ENCODE results near the gene YPEL5. TPM values are rescaled to one million over a fixed set of nuclear protein-coding genes. Genes with fewer than 3 reads are reported as not detected.
"Not testable (repeated sequence)": the region's sequence is repeated elsewhere in the genome, so short reads cannot be mapped to it uniquely, and the experiment has no call there.

YPEL5 gene
- total RNA-seq (2014; rRNA removed; shearing (Covaris generic)) = 37.9 and 38.9 TPM in 2 replicates
- 52.1 and 66.4 TPM in 2 replicates for total RNA-seq (2022)
- Bru-seq, nascent RNA = percentile 93 among the genes with signal in this experiment
- percentile 70 among the genes with signal in this experiment for BruChase-seq, experiment 1, labeled RNA remaining after a 6-hour chase
- percentile 94 among the genes with signal in this experiment for BruChase-seq, experiment 2, labeled RNA remaining after a 2-hour chase
- long read RNA-seq, transcript YPEL5-202 (4 exons, 2,499 nt) = minor isoform, 23 of 149 reads
- long read RNA-seq, transcript YPEL5-204 (4 exons, 2,197 nt) = minor isoform, 5 of 149 reads
- long read RNA-seq, transcript YPEL5-201 (3 exons, 2,182 nt) = major isoform, 90 of 149 reads
- long read RNA-seq, partial matches to known transcripts = 0 of 149 reads
- long read RNA-seq, other reads (novel, unspliced or antisense) = 24 of 149 reads

DNA sequence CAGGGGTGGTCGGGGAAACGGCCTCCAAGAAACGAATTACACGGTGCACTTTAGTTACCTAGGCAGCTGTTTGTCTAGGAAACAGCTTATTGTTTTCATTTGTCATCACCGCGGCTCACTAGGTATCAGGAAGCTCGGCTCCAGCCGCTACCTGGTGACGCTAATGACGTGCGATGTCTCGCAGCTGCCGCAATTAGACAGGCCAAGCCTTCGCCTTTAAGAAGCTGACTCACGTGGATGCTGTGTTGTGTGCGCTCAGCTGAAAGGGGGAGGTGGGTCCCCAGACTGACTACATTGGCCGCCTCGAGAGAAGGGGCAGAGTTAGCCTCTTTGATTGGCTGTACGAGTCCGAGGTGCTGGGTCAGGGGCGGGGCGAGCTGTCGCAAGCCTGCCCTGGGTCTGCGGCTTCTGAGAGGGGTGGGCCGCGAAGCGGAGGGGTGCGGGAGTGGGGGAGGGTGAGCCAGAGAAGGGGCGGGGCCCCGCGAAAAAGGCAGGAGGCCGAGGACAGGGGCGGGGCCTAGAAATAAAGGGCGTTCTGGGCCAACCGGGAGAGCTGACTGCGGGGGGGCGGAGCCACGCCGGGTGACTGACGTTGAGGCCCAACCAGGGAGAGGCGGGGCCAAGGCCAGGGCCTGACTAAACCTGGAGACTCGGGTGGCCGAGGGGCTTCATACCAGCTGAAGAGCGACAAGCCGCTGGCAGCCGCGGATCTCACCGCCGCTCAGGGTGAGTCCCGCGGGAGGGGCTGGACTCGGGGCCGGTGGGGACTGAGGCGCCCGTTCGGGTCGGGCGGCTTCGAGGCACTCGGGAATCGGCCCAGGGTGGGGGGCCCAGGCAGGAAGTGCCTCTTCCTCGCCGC, at the start of gene YPEL5:
Gene YPEL5 (plus strand): TSS at position 671 of the 859 bp plus-strand sequence. CDS start 9,645 bp downstream, outside the sequence.
- TF ChIP-seq, protein P1, sequence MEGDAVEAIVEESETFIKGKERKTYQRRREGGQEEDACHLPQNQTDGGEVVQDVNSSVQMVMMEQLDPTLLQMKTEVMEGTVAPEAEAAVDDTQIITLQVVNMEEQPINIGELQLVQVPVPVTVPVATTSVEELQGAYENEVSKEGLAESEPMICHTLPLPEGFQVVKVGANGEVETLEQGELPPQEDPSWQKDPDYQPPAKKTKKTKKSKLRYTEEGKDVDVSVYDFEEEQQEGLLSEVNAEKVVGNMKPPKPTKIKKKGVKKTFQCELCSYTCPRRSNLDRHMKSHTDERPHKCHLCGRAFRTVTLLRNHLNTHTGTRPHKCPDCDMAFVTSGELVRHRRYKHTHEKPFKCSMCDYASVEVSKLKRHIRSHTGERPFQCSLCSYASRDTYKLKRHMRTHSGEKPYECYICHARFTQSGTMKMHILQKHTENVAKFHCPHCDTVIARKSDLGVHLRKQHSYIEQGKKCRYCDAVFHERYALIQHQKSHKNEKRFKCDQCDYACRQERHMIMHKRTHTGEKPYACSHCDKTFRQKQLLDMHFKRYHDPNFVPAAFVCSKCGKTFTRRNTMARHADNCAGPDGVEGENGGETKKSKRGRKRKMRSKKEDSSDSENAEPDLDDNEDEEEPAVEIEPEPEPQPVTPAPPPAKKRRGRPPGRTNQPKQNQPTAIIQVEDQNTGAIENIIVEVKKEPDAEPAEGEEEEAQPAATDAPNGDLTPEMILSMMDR (conservative IDR thresholded peaks at IDR 0.05; ENCODE audit: low read length) = no peak
- TF ChIP-seq EZH2phosphoT487 (IDR thresholded peaks at IDR 0.05; ENCODE audit: borderline replicate concordance, low read depth, low read length) = no peak
- H3K27ac ChIP-seq (ENCODE audit: low read depth, low read length, poor library complexity, severe bottlenecking) = peak within 1 kb of the TSS; percentile 92
- ChIA-PET CTCF (ENCODE audit: unreplicated experiment) (interaction anchor here (1.1 kb wide), 1 partner anchor 547 kb away, joined by 3 read pairs; no protein-coding TSS in a partner anchor), POLR2A (interaction anchor here (0.6 to 2.2 kb wide), 11 partner anchors 9 to 1109 kb away, joined by 3 to 11 read pairs (median 5); no protein-coding TSS in a partner anchor)
- peaks cover 46% of the 10 kb centered on the region for H3K4me1 ChIP-seq (ENCODE audit: insufficient read depth, low read length, poor library complexity, severe bottlenecking)
- H3K36me3 ChIP-seq (ENCODE audit: insufficient read depth, low read length) = peaks cover 4% of the 10 kb centered on the region
- DNase-seq (ENCODE audit: low spot score) = peak; percentile 99
- peak within 1 kb of the TSS; percentile 99 for H3K4me2 ChIP-seq (ENCODE audit: low read length)
- peaks cover 31% of the 10 kb centered on the region; the same call in 1 of the 2 replicates for H3K79me2 ChIP-seq (ENCODE audit: insufficient read depth, low read depth, low read length)
- H3K9me3 ChIP-seq (ENCODE audit: low read length) = no peaks in the 10 kb centered on the region
- peak within 1 kb of the TSS; percentile 72 for H3K4me3 ChIP-seq (ENCODE audit: low read depth, low read length, poor library complexity, severe bottlenecking)
- H2AFZ ChIP-seq (ENCODE audit: low read length) = peak within 1 kb of the TSS; percentile 82
- intact Hi-C loops (cut with micrococcal nuclease; ENCODE audit: unreplicated experiment) = loop anchor here (5.0 kb wide), 2 partner anchors 191 to 1111 kb away; no protein-coding TSS in a partner anchor
- BruUV-seq (replicated peaks) = no TSS peak
- H4K20me1 ChIP-seq (ENCODE audit: insufficient read depth, low read length) = no peaks in the 10 kb centered on the region; the same call in 1 of the 2 replicates
- no peaks in the 10 kb centered on the region for H3K9me2 ChIP-seq (ENCODE audit: insufficient read depth, low read length)

DNA sequence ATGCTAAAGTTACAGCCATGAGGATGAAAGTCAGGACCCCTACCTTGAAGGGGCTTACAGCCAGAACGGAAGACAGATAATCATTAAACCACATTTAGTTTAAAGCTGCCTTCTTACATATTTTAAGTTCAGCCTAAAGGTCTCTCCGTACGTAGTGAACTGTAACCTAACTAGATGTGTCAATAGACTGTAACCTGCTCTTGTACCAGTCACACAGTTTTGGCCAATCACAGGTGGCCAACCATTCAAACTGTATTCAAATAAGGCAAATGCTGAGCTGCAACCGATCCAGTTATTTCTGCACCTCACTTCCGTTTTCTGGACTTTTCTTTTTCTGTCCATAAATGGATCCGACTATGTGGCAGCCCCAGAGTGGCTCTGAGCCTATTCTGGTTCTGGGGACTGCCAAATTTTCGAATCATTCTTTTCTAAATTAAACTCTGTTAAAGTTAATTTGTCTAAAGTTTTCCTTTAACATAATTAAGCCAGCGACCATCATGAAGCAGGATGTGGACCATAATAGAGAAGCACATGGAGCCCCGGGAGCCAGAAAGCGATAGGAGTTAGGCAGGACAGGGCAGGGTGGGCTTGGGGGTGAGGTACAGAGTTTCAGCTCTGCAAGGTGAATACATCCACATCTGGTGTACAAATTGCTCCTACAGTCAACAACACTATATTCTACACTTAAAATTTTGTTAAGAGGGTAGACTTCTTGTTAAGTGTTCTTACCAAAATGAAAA, 48.4 kb upstream of the YPEL5 start:
- Histone ChIP-seq H3K4me3 (ENCODE audit: low read depth, low read length, poor library complexity, severe bottlenecking) (peak overlapping the region; percentile 8), H3K9me3 (ENCODE audit: low read length) (no peaks in the 10 kb centered on the region), H4K20me1 (ENCODE audit: insufficient read depth, low read length) (no peaks in the 10 kb centered on the region), H3K9me2 (ENCODE audit: insufficient read depth, low read length) (no peaks in the 10 kb centered on the region), H2AFZ (ENCODE audit: low read length) (peak overlapping the region; percentile 79), H3K79me2 (ENCODE audit: insufficient read depth, low read depth, low read length) (no peaks in the 10 kb centered on the region), H3K4me2 (ENCODE audit: low read length) (peak overlapping the region; percentile 43), H3K27ac (ENCODE audit: low read depth, low read length, poor library complexity, severe bottlenecking) (no peak overlapping the region), H3K36me3 (ENCODE audit: insufficient read depth, low read length) (no peaks in the 10 kb centered on the region), H3K4me1 (ENCODE audit: insufficient read depth, low read length, poor library complexity, severe bottlenecking) (peaks cover 15% of the 10 kb centered on the region)
- peak; percentile 54 for DNase-seq (ENCODE audit: low spot score)
- no TSS peak for BruUV-seq (replicated peaks)
- CTCF ChIA-PET (ENCODE audit: unreplicated experiment) = interaction anchor here (0.7 kb wide), 1 partner anchor 613 kb away, joined by 5 read pairs; no protein-coding TSS in a partner anchor
- POLR2A ChIA-PET = interaction anchor here (1.0 to 1.5 kb wide), 5 partner anchors 11 to 50 kb away, joined by 3 to 4 read pairs (median 3); partner anchors contain the start of gene YPEL5
- TF ChIP-seq, protein P1 (conservative IDR thresholded peaks at IDR 0.05; ENCODE audit: low read length) = no peak
- no peak for TF ChIP-seq EZH2phosphoT487 (IDR thresholded peaks at IDR 0.05; ENCODE audit: borderline replicate concordance, low read depth, low read length)
- intact Hi-C loops (cut with micrococcal nuclease; ENCODE audit: unreplicated experiment) = no loop called here

DNA sequence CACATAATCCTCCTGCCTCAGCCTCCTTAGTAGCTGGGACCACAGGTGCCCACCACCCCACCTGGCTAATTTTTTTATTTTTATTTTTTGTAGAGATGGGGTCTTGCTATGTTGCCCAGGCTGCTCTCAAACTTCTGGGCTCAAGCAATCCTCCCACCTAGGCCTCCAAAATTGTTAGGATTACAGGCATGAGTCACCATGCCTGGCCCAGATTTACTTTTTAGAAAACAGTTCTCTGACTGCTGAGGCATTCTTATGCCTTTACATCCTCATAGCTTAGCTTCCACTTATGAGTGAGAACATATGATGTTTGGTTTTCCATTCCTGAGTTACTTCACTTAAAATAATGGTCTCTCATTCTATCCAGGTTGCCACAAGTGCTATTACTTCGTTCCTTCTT, 47.4 kb upstream of the YPEL5 start:
- H3K9me3 ChIP-seq (ENCODE audit: low read length); POLR2A ChIA-PET; H3K4me3 ChIP-seq (ENCODE audit: low read depth, low read length, poor library complexity, severe bottlenecking); BruUV-seq (replicated peaks); intact Hi-C loops (cut with micrococcal nuclease; ENCODE audit: unreplicated experiment); H3K27ac ChIP-seq (ENCODE audit: low read depth, low read length, poor library complexity, severe bottlenecking); H3K79me2 ChIP-seq (ENCODE audit: insufficient read depth, low read depth, low read length); H4K20me1 ChIP-seq (ENCODE audit: insufficient read depth, low read length); H3K9me2 ChIP-seq (ENCODE audit: insufficient read depth, low read length); DNase-seq (ENCODE audit: low spot score); H3K36me3 ChIP-seq (ENCODE audit: insufficient read depth, low read length); H3K4me2 ChIP-seq (ENCODE audit: low read length); CTCF ChIA-PET (ENCODE audit: unreplicated experiment); H2AFZ ChIP-seq (ENCODE audit: low read length): not testable (repeated sequence)
- H3K4me1 ChIP-seq (ENCODE audit: insufficient read depth, low read length, poor library complexity, severe bottlenecking) = peaks cover 15% of the 10 kb centered on the region

DNA sequence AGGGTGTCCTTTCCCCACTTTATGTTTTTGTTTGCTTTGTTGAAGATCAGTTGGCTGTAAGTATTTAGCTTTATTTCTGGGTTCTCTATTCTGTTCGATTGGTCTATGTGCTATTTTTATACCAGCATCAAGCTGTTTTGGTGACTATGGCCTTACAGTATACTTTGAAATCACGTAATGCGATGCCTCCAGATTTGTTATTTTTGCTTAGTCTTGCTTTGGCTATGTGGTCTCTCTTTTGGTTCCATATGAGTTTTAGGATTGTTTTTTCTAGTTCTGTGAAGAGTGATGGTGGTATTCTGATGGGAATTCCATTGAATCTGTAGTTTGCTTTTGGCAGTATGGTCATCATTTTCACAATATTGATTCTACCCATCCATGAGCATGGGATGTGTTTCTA, 46.1 kb upstream of the YPEL5 start:
- H3K9me3 ChIP-seq (ENCODE audit: low read length); BruUV-seq (replicated peaks); H3K9me2 ChIP-seq (ENCODE audit: insufficient read depth, low read length); DNase-seq (ENCODE audit: low spot score); intact Hi-C loops (cut with micrococcal nuclease; ENCODE audit: unreplicated experiment); H3K36me3 ChIP-seq (ENCODE audit: insufficient read depth, low read length); H3K4me2 ChIP-seq (ENCODE audit: low read length); H3K79me2 ChIP-seq (ENCODE audit: insufficient read depth, low read depth, low read length); H4K20me1 ChIP-seq (ENCODE audit: insufficient read depth, low read length); H3K27ac ChIP-seq (ENCODE audit: low read depth, low read length, poor library complexity, severe bottlenecking); H2AFZ ChIP-seq (ENCODE audit: low read length); H3K4me3 ChIP-seq (ENCODE audit: low read depth, low read length, poor library complexity, severe bottlenecking): not testable (repeated sequence)
- CTCF ChIA-PET (ENCODE audit: unreplicated experiment) = interaction anchor here (1.4 kb wide), 1 partner anchor 15 kb away, joined by 4 read pairs; no protein-coding TSS in a partner anchor
- POLR2A ChIA-PET = interaction anchor here (1.1 kb wide), 1 partner anchor 13 kb away, joined by 4 read pairs; no protein-coding TSS in a partner anchor
- H3K4me1 ChIP-seq (ENCODE audit: insufficient read depth, low read length, poor library complexity, severe bottlenecking) = peaks cover 15% of the 10 kb centered on the region

All from OCI-LY7 (cell line).